ENCODE results near the gene RANBP9.

DNA sequence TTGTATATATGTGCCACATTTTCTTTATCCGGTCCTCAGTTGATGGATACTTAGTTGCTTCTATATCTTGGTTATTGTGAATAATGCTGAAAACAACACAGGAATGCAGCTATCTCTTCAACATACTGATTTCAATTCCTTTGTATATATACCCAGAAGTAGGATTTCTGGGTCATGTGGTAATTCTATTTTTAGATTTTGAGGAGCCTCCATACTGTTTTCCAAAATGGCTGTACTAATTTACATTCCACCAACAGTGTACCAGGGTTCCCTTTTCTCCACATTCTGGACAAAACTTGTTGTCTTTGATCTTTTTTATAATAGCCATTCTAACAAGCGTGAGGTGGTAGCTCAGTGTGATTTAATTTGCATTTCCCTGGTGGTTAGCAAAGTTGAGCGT lies 135.6 kb downstream of the RANBP9 start:
- no peak for TF ChIP-seq CTCF (IDR thresholded peaks at IDR 0.05; ENCODE audit: poor library complexity)
- TF ChIP-seq EZH2 (IDR thresholded peaks at IDR 0.05; ENCODE audit: borderline replicate concordance) = no peak

All from hepatocyte (in vitro differentiated cells).